ENCODE measurements around the gene COMMD1.
"Not testable (repeated sequence)": the region's sequence is repeated elsewhere in the genome, so short reads cannot be mapped to it uniquely, and the experiment has no call there.

The COMMD1 gene

GRCh38 chr2:61926531-61927477 is 21.3 kb downstream of the COMMD1 start:
- DNase-seq: no peak

- no peak for DNase-seq
Measured at GRCh38 chr2:61928826-61929461, 23.5 kb downstream of the COMMD1 start.

DNA sequence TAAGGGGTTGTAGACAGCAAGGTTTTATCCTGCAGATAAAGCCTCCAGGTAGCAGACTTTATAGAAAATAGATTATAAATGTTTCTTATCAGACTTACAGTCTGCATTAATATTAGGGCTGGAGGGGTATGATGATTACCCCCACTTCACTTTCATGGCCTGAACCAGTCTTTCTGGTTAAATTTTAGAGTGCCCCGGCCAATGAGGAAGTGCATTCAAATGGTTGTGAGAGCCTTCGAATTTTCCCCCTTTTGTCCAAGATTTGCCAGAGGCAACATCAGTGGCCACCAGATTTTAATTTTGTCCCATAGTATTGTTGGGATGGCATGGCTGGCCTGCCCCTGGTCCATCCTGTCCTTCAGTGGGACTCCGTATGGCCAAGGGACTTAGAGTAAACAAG is 31.6 kb downstream of the COMMD1 start:
- DNase-seq: no peak

- DNase-seq: no peak
Measured at GRCh38 chr2:61937886-61938285, 32.4 kb downstream of the COMMD1 start.

- DNase-seq: no peak
Measured at GRCh38 chr2:61938511-61938910, 33.0 kb downstream of the COMMD1 start.

DNA sequence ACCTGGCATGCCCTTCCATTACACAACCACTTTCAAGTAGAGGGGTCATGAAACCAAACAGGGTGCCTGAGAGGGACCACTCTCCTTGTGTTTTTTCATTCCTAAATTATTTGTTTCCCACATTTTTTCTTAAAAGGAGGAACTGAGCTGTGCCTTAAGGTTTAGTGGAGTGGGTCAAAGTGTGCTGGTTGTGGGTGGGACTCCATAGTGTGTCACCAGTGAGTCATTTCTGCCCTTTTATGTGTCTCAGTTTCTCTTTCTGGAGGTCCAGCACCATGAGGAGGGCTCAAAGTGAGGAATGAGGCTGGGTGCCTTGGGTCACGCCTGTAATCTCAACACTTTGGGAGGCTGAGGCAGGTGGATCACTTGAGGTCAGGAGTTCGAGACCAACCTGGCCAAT is 37.8 kb downstream of the COMMD1 start:
- no peak for DNase-seq

DNA sequence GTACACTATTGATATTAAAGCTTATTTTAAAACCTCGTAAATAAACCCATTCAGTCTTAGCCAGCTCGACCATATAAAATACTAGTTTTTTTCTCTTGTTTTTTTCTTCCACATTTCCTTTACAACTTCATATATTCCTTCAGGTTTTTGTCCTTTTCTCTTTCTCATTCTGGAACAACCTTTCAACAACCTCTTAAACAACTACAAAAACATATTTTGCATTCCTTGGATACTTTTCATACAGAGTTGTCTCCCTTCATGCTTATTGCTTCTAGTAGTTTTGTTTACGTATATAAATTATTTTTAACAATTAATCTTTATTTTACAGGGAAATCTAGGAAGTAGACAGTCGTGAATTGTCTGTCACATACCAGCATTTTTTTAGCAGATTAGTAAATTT is 41.2 kb downstream of the COMMD1 start:
- DNase-seq: no peak

GRCh38 chr2:61948661-61949457 is 43.4 kb downstream of the COMMD1 start:
- DNase-seq: no peak

DNA sequence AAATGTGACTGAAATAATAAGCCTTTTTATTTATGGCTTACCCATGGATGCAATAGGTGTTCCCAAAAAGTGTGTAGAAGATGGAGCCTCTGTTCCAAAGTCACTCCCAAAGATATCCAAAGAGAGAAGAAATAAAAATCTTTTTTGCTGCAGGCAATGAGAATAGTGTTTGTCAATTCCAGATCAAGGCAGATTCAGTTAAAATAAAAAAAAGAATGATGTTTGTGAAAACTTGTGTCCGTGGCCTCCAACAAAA is 43.9 kb downstream of the COMMD1 start:
- no peak for DNase-seq

GRCh38 chr2:61949714-61950560 is 44.5 kb downstream of the COMMD1 start:
- no peak for DNase-seq

DNA sequence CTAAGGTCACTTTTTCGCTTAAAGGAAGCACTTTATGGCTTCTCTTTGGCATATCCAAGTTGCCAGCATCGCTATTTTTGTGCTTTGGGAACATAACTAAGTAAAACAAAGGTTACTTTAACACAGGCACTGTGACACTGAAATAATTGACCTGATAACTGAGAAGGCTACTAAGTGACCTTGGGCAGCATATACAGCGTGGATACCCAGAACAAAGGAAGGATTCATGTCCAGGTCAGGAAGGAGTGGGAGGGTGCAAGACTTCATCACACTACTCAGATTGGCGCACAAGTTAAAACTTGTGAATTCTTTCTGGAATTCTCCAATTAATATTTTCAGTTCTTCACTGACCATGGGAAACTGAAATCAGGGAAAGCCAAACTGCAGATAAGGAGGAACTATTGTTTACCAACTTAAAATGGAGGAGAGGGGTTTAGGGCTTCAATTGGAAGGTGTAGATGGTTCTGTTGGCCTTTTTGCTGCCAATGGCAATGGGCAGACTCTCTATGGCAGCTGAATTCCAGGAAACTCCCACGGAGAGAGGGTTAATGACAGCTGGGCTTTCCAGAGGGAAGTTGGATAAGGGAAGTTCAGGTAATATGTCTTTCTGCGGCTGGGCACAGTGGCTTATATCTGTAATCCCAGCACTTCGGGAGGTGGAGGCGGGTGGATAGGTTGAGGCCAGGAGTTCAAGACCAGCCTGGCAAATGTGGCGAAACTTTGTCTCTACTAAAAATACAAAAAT is 45.3 kb downstream of the COMMD1 start:
- DNase-seq: no peak

DNA sequence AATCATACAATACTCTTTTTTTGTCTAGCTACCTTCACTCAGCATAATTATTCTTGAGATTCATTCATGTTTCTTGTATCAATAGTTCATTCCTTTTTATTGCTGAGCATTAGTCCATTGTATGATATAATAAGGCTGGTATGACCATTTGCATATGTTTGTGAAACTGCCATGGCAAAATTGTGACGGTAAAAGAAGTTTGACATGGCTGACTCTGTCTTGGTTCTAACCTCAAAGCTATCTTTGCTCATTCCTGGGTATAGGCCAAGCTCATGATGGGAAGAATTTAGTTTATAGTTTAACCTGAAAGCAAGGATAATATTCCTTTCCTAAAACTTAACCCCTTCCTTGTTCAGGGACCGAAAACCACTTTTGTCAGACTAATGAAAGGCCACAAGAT is 46.4 kb downstream of the COMMD1 start:
- no peak for DNase-seq

DNA sequence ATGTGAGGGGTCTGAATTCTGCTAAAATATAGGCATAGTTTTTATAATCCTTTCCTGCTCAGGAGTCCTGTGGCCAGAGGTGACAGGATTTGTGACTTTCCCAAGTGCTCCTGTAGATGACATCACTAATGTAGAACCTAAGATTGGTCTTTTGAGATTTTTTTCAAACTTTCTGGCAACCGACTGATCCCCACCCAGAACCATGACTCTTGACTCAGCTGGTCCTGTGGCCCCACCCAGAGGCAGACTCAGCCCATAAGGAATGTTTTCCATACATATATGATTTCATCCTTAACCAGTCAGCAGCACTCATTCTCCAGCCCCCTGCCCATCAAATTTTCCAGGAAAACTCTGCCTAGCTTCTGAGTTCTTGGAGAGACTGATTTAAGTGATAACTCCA is 46.8 kb downstream of the COMMD1 start:
- DNase-seq: no peak

DNA sequence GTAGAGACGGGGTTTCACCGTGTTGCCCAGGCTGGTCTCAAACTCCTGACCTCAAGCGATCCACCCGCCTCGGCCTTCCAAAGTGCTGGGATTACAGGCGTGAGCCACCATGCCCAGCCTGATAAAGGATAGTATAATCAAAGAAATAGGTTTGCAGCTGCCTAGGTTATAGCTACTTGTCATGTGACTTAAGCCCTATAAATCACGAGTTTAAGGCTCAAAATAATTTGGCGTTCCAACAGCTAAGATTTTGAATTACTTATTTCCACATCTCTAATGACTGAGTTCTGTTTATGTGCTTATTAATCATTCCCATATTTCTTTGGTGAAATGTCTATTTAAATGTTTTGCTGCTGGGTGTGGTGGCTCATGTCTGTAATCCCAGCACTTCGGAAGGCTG is 49.4 kb downstream of the COMMD1 start:
- DNase-seq: not testable (repeated sequence)

DNA sequence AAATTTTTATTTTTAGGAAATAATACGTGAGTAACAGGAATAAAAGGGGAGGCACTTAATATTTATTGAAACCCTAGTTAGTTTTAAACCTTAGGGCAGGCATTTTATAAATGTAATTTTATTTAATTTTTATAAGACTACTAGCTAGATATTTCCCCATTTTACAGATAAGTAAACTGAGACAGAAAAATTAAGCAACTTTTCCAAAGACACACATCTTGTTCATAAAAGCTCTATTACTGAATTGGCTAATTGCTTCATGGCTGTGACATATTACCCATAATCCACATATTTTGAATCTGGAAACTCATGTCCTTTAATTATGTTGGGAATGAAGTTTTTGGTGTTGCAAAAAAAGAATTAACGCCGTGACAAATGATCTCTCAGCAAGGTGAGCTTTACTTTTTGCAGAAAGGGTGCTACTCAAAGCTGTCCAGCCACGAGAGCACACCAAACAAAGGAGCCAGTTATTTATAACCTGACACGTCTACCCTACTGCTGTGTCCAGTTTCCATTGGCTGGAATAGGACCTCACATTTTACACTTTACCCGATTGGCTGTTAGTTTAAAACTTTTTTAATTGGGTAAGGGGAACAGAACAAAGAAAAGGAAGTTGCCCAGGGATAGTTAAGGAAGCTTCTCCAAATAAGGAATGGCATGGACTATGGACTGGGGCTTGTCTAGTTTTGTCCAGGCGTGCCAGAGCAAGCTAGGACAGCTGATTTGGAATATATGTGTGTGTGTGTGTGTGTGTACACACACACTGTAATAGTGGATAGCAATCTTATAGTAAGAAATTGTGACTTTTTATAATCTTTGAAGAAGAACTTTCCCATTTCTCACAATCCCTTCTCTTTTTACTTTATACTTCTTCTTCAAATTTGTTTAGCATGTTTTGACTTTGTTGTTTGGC is 54.2 kb downstream of the COMMD1 start:
- no peak for DNase-seq

DNA sequence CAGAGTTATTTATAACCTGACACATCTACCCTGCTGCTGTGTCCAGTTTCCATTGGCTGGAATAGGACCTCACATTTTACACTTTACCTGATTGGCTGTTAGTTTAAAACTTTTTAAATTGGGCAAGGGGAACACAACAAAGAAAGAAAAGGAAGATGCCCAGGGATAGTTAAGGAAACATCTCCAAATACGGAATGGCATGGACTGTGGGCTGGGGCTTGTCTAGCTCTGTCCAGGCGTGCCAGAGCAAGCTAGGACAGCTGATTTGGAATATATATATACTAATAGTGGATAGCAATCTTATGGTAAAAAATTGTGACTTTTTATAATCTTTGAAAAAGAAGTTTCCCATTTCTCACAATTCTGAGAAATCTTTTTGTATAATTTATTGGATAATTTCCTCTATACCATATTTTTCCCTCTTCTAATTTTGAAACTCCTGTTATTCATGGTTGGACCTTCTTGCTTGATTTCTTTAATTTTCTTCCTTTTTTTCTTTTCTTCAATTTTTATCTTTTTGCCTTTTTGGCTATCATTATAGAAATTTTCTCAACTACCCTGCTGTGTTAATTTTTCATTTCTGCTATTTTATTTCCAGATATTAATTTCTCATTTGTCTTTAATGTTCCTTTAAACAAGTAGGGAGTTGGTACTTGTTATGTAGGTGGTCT is 55.9 kb downstream of the COMMD1 start:
- no peak for DNase-seq

- no peak for DNase-seq
Measured at GRCh38 chr2:61962095-61962984, 56.9 kb downstream of the COMMD1 start.

DNA sequence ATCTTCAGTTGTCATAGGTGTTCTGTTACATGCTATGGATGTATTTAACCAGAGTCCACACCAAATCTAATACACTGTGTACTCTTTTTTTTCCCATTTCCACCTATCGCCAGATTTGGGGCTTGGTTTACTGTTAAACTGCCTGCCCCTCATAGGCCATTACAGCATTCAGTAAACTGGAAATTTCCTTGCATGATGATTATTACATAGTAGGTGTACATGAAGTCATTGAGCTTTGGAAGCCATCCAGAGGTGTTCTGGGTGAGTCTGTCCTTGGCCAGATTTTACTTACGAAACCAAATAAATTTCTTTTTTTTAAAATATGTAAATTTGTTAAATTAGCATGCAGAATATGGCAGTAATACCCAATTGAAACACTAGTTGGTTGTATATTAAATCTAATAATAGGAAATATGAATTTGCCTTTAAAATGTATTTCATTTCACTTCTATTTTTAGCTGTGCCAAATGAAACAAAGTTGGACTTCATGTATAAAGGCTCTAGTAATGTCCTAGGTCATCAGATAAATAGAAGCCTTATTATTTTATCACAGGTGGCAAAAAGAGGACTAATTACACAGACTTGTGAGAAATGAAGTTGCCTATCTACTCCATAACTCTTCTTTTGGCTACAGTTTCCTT is 60.7 kb downstream of the COMMD1 start:
- DNase-seq: no peak

DNA sequence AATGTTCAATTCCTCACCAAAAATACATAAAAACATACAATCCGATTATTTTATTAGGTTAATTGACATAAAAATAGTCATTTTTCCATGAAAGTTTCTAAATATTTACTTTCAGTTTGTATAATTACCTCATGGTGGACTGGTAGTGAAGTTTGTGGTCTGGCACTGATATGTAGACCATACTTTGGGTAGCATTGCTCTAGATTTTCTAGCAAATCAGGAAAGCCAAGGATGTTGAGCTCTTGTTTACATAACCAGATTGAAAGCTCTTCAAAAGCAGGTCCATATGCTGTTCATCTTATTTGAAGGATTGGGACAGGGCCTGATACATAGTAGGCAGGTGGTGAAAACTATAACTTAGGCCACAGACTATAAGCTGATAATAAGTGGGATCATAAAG is 61.8 kb downstream of the COMMD1 start:
- DNase-seq: no peak
